HG03064 (cell line): ENCODE measurements around the gene SLC1A6.
"Not testable (repeated sequence)": the region's sequence is repeated elsewhere in the genome, so short reads cannot be mapped to it uniquely, and the experiment has no call there.

Source experiments
- ATAC-seq: cut with Tn5 transposase; IDR thresholded peaks from one replicate; pipeline ENCODE4 v1.9.1; 2021; ENCODE audit warnings: low read depth; ENCODE audit not compliant: unreplicated experiment

The SLC1A6 gene

DNA sequence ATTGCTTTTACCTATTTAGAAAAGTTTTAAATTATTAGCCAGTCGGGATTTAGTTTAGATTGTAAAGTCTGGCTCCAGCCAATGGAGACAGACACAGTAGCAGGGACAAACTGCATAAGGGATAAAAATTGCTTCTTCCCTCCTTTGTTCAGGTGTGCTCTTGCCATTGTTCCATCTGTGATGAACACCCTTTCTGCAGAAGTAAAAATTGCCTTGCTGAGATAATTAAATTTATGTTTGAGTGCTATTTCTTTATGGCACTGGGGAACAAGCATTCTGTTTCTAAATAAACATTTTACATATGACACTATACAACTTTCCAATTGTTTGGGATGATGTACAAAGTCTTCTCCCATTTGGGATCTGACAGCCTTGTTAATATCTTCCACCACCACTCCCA, 20.4 kb downstream of the SLC1A6 start:
- no peak for ATAC-seq

DNA sequence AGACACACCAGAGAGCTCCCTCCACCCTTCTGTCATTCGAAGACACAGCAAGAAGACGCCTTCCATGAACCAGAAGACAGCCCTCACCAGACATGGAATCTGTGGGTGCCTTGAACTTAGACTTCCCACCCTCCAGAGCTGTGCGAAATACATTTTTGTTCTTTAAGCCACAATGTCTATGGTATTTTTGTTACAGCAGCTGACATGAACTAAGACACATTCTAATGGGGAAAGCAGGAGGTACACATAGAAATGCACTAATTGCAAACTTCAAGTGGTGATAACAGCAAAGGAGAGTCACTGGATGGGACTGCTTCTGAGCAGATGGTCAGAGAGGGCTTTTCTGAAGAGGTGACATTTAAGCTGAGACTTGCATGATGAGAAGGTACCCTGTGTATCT, 22.2 kb downstream of the SLC1A6 start:
- no peak for ATAC-seq

DNA sequence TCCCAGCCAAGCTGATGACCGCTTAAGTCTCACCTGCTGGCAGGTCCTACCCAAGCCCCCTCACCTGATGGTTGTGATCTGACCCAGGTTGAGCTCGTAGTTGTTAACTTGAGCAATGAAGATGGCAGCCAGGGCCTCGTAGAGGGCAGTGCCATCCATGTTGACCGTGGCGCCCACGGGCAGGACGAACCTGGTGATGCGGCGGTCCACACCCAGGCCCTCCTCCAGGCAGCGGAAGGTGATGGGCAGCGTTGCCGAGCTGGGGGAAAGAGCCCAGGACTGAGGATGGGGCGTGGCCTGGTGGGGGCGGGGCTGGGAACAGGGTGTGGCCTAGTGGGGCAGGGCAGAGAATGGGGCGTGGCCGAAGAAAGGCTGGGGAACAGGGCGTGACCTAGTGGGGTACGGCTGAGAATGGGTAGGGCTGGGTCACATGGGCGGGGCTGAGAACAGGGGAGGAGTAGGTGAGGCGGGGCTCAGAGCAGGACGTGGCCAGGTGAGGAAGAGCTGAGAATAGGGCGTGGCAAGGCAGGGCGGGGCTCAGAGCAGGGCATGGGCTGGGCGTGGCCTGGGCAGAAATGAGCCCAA, 25.5 kb downstream of the SLC1A6 start:
- no peak for ATAC-seq

DNA sequence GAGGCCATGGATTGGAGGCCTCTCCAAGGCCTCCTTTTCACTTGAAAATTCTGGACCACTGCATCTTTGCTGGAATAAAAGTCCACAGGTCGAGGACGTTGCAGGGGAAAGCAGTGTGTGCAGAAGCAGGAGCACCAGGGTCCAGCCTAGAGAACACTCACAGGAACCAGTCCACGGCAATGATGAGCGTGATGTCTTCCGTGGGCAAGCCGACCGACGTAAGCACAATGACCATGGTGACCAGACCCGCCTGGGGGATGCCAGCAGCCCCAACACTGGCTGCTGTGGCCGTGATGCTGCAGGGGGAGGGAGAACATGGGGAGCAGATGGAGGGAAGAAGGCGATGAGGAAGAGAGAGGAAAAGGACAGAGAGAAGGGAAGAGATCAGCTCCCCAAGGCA, 26.9 kb downstream of the SLC1A6 start:
- no peak for ATAC-seq

DNA sequence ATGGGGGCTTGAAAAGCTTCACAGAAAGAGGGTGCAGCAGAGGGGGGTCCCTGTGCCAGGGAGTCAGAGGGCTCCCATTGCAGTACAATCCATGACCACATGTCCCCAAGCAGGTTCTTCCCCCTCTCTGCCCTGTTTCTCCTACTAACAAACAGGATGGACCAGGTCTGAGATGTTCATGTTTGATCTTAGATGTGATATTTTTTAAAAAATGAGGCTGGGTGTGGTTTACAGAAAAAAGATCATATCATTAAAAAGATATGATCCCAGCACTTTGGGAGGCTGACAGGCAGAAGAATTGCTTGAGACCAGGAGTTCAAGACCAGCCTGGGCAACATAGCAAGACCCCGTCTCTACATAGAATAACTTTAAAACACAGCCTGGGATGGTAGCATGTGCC, 29.2 kb downstream of the SLC1A6 start:
- no peak for ATAC-seq

DNA sequence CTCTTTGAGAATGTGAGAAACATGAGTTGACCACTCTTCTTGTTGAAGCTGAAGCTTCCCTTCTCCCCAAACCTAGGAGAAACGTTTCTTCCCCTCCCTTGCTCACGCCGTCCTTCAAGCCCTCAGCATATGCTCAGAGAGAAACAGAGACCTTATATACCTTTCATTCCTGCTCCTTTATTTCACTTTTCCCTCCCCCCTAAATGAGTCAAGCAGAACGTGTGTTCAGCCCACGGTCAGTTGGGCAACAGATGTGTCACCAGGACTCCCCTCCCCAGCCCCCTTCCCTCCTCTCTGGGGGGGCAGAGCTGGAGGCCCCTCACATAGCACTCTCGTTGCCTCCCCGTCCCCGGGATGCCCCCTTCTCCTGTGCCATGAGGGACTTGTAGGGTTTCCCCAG, 29.8 kb downstream of the SLC1A6 start:
- ATAC-seq, result no peak

DNA sequence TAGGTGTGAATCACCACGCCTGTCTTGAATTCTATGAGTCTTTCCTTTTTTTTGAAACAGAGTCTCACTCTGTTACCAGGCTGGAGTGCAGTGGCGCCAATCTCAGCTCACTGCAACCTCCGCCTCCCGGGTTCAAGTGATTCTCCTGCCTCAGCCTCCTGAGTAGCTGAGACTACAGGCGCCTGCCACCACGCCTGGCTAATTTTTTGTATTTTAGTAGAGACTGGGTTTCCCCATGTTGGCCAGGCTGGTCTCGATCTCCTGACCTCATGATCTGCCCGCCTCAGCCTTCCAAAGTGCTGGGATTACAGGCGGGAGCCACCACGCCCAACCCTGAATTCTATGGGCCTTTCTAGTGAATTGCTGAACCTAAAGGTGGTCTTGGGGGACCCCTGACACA, 30.3 kb downstream of the SLC1A6 start:
- ATAC-seq, result not testable (repeated sequence)

DNA sequence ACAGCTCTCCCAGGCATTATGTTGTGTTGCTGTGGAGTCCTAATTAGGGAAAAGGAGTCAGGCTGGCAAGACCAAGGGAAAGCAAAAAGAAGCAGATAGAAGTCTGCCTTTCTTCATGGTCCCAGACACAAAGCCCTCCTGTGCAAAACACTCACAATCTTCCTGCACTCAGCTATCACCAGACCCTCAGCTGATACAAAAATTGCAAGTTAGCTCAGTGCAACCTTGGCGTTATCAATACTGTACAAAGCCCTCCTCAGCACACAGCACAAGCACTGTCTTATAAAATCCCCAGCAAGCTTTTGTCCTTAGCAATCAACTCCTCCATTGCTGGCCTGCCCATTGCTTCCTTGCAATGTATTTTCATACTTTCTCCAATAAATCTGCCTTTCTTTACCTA, 35.2 kb downstream of the SLC1A6 start:
- ATAC-seq, result no peak

DNA sequence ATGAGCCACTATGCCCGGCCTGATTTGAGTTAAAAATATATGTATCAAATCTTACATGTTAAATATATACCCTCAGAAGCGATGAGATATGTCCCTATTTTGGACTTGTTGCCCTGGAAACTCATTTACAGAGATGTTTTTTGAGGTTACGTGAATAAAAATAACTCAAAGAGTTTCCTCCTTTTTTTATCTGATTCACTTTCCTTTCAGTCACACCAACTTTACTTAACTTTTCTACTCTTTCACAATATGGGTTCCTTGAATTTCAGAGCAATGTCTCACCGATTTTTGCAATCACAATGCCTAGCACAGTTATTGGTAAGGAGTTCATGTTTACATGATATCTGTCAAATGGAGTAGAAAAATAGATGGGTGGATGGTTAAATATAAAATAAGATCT, 36.1 kb downstream of the SLC1A6 start:
- no peak for ATAC-seq

DNA sequence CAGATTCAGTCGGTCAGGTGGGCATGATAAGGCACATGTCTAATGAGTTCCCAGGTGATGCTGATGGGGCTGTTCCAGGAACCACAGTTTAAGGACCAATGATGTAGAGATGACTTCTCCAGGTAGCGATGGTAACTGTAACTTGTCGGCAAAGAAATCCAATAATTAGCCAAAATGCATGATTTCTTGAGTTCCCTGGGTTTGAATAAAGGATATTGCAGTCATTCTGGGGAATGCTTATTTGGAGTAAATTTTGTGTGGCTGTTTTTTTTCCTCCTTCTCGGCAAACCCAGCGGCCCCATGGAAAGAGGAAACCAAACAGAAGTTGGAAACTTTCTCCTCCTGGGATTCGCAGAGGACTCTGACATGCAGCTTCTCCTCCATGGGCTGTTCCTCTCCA, 38.5 kb downstream of the SLC1A6 start, which contains the start of gene OR7C2:
Gene OR7C2 (plus strand): TSS at position 301 of the 400 bp plus-strand sequence. CDS start 0 bp downstream, at position 301.
- ATAC-seq, result no peak

DNA sequence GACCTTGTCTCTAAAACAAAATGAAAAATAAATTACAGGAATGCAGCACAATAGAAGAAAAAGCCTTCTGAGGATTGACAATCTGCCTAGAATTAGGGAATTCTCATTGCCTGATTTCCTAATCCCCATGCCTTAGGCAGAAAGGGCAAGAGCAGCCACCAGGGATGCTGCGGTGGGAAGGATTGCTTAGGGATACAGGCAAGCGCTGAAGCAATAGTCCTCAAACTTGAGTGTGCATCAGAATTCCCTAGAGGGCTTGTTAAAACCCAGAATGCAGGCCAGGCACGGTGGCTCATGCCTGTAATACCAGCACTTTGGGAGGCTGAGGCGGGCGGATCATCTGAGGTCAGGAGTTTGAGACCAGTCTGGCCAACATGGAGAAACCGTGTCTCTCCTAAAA, 39.4 kb downstream of the SLC1A6 start:
- ATAC-seq, result no peak

DNA sequence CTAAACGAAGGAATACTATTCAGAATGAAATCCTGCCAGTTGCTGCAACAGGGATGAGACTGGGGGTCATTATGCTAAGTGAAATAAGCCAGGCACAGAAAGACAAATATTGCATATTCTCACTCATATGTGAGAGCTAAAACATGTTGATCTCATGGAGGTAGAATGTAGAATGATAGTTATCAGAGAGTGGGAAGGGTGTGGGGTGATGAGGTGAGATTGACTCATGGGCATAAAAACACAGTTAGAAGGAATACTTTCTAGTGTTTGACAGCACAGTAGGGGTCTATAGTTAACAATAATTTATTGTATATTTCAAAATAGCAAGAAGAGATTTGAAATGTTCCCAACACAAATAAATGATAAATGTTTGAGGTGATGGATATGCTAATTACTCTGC, 46.2 kb downstream of the SLC1A6 start:
- no peak for ATAC-seq

DNA sequence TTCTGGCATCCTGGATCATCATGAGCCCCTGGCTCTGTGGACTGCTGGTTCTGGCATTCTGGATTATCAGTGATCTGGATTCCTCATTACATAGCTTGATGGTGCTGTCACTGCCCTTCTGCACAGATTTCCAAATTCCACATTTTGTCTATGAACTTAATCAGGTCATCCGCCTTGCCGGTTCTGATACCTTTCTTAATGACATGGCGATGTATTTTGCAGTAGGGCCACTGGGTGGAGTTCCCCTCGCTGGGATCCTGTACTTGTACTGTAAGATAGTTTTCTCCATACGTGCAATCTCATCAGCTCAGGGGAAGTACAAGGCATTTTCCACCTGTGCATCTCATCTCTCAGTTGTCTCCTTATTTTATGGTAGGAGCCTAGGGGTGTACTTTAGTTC, 62.8 kb downstream of the SLC1A6 start:
- no peak for ATAC-seq

DNA sequence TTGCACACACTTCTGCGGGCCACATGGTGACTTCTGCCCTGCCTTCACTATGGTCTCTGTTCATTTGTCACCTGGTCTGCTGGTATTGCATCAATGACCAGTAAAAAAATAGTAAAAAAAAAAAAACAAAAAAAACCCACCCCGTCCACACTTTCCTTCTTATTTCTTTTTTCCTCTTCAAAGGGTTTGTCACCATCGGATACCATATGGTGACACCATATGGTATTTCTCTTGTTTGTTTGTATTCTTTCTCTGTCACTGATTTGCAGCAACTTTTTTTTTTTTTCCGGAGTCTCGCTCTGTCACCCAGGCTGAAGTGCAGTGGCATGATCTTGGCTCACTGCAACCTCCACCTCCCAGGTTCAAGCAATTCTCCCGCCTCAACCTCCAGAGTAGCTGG, 64.5 kb downstream of the SLC1A6 start:
- ATAC-seq, result no peak

DNA sequence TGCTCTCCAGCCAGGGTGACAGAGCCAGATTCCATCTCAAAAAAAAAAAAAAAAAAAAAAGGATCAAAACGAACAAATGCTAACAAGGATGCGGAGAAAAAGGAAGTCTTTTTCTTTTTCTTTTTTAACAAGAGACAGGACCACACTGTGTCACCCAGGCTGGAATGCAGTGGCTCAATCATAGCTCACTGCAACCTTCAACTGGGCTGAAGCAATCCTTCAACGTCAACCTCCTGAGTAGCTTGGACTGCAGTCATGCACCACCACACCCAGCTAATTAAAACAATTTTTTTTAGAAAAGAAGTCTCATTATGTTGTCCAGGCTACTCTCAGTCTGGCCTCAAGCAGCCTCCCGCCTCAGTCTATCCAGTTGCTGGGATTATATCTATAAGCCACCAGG, 73.0 kb downstream of the SLC1A6 start:
- ATAC-seq, result no peak

DNA sequence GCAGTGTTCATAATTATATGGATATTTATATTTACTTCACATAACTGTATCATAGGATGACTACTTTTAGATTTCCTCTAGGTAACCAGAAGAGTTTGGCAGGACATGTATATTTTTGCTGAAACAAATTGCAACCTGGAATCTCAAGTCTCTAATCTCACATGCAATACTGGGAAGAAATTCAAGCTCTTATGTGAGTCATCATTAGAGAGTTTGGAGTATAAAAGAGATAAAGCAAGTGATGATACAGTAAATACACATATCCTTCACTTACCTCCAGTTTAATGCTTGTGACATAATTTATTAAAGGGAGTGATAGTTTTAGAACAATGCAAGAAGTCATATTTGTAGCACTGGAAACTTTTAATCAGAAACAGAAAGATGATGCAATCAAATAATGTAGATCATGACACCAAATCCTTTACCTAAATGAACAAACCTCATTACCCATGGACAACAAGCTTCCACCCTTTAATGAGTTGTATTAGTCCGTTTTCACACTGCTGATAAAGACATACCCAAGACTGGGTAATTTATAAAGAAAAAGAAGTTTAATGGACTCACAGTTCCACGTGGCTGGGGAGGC, 77.9 kb downstream of the SLC1A6 start:
- ATAC-seq, result no peak
